Fibroblast of lung (primary cell): Measurements from ENCODE around the gene RCOR3.

Experiments used
- EZH2 ChIP-seq: IDR thresholded peaks from 2 replicates; pipeline ENCODE4 v1.5.1; 2012; ENCODE audit warnings: low read length, control low read depth, mild to moderate bottlenecking; ENCODE audit errors: missing control alignments
- TF ChIP-seq, protein P1 (sequence below), 2 donors: IDR thresholded peaks in 1 of 2; conservative IDR thresholded peaks in 1 of 2; 1 replicate in 1 of 2; 2 replicates in 1 of 2; pipeline ENCODE4 v1.5.1; 2011 to 2012; ENCODE audit warnings: low read length in 2 of 2, control low read depth in 1 of 2, inconsistent platforms in 1 of 2, low read depth in 1 of 2, mild to moderate bottlenecking in 1 of 2

DNA sequence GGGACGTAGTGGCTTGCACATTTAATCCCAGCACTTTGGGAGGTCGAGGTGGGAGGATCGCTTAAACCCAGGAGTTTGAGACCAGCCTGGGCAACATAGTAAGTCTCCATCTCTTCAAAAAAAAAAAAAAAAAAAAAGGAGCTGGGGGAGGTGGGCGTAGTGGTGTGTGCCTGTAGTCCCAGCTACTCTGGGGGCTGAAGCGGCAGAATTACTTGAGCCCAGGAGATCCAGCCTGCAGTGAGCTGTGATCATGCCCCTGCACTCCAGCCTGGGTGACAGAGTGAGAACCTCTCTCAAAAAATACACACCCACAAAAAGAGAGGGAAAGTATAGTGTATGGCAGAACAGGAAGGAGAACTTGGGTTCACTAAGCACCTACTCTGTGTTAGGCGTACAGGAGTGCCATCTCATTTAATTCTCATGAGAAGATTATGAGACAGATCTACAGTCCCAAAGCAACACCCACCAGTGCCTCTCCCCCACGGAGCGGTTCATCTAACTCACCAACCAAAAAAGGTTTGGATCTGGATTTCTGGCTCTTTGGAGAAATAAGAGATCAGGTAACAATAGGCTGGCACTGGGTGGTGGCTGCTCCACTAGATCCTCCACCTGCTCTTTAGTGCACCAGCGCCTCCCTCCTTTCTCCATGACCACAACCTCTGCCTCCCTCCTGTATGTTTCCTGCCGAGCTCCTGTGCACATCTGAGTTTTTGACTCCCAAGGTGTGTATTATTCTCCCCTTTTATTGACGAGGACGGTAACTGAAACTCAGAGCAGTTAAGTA lies 66.0 kb downstream of the RCOR3 start:
- TF ChIP-seq, protein P1, sequence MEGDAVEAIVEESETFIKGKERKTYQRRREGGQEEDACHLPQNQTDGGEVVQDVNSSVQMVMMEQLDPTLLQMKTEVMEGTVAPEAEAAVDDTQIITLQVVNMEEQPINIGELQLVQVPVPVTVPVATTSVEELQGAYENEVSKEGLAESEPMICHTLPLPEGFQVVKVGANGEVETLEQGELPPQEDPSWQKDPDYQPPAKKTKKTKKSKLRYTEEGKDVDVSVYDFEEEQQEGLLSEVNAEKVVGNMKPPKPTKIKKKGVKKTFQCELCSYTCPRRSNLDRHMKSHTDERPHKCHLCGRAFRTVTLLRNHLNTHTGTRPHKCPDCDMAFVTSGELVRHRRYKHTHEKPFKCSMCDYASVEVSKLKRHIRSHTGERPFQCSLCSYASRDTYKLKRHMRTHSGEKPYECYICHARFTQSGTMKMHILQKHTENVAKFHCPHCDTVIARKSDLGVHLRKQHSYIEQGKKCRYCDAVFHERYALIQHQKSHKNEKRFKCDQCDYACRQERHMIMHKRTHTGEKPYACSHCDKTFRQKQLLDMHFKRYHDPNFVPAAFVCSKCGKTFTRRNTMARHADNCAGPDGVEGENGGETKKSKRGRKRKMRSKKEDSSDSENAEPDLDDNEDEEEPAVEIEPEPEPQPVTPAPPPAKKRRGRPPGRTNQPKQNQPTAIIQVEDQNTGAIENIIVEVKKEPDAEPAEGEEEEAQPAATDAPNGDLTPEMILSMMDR (conservative IDR thresholded peaks at IDR 0.05 in 1 of 2, IDR thresholded peaks at IDR 0.05 in 1 of 2; ENCODE audit: low read depth in 1 of 2, low read length in 2 of 2): no peak
- TF ChIP-seq EZH2: no peak
